Measurements from ENCODE around the gene RFX2.

GRCh38 chr19:6022570-6023064, 87.7 kb downstream of the RFX2 start:
- TF ChIP-seq CTCF (IDR thresholded peaks at IDR 0.05): no peak
- TF ChIP-seq POLR2AphosphoS5 (IDR thresholded peaks at IDR 0.05): no peak
- no peak for TF ChIP-seq POLR2A (IDR thresholded peaks at IDR 0.05)

Measured in breast epithelium (tissue), 3 donors.